H1 (cell line): Measurements from ENCODE around the gene THAP11. TPM values are rescaled to one million over a fixed set of nuclear protein-coding genes. Genes with fewer than 3 reads are reported as not detected.

Source experiments
- CTCF ChIA-PET: fragments of 300-600 bp; sonication (Branson Sonifier 250); formaldehyde crosslinking; loops from one replicate; lab custom pipeline; 2021; ENCODE audit not compliant: partially characterized antibody; lab: Charles Lee
- POLR2A ChIA-PET: fragments of 300-600 bp; sonication (Branson Sonifier 250); formaldehyde crosslinking; loops from one replicate; lab custom pipeline; 2021; ENCODE audit warnings: inconsistent platforms; ENCODE audit not compliant: partially characterized antibody; lab: Charles Lee
- DNase-seq, 2 experiments: peaks; one replicate each; pipeline versions ENCODE4 v3.0.0 to v3.0.0-alpha.2; 2010 to 2022; ENCODE audit warnings: low spot score in 2 of 2, low read depth in 1 of 2, mixed read lengths in 1 of 2
- FAIRE-seq: peaks from 2 replicates; lab custom pipeline; 2011; peaks lifted over from hg19 to GRCh38; lab: Jason Lieb, UNC
- H2AFZ ChIP-seq: 2 replicates; pipeline ENCODE4 v1.8.1; 2012; ENCODE audit warnings: low read length, inconsistent platforms
- H2AK5ac ChIP-seq: 2 replicates; pipeline ENCODE4 v1.6.1; 2013; ENCODE audit warnings: low read depth, low read length
- H2BK120ac ChIP-seq: replicated peaks from 2 replicates; pipeline ENCODE3; 2013; ENCODE audit warnings: low read depth, low read length, inconsistent platforms
- H2BK12ac ChIP-seq: 2 replicates; pipeline ENCODE4 v1.6.1; 2013; ENCODE audit warnings: low read depth, low read length
- H2BK15ac ChIP-seq: 2 replicates; pipeline ENCODE4 v1.6.1; 2013; ENCODE audit warnings: low read length
- H2BK20ac ChIP-seq: 2 replicates; pipeline ENCODE4 v1.6.1; 2013; ENCODE audit warnings: low read length
- H2BK5ac ChIP-seq: 2 replicates; pipeline ENCODE4 v1.6.1; 2013; ENCODE audit warnings: low read depth, low read length
- H3K14ac ChIP-seq: 2 replicates; pipeline ENCODE4 v1.6.1; 2013; ENCODE audit warnings: inconsistent platforms; ENCODE audit not compliant: insufficient read length
- H3K18ac ChIP-seq: 2 replicates; pipeline ENCODE4 v1.6.1; 2013; ENCODE audit warnings: low read length; ENCODE audit errors: extremely low read depth
- H3K23ac ChIP-seq: 2 replicates; pipeline ENCODE4 v1.6.1; 2013; ENCODE audit warnings: inconsistent platforms; ENCODE audit not compliant: insufficient read length
- H3K23me2 ChIP-seq: 2 replicates; pipeline ENCODE4 v1.6.1; 2013; ENCODE audit warnings: low read depth, low read length
- H3K27ac ChIP-seq: 2 replicates; pipeline ENCODE4 v1.6.1; 2011; ENCODE audit warnings: low read depth, low read length, inconsistent platforms
- H3K27me3 ChIP-seq, 4 experiments: replicated peaks in 1 of 4; 1 replicate in 1 of 4; 2 replicates in 3 of 4; pipeline versions ENCODE4 v1.6.1 to v1.8.1; 2011 to 2013; ENCODE audit warnings: low read length in 3 of 4, mild to moderate bottlenecking in 3 of 4, inconsistent platforms in 2 of 4, mixed read lengths in 2 of 4, moderate library complexity in 1 of 4; ENCODE audit not compliant: control insufficient read depth in 3 of 4, insufficient read depth in 3 of 4; ENCODE audit errors: extremely low read depth in 1 of 4
- H3K36me3 ChIP-seq, 4 experiments: 2 replicates each; pipeline versions ENCODE4 v1.6.1 to v1.8.1; 2011 to 2013; ENCODE audit warnings: mild to moderate bottlenecking in 4 of 4, low read length in 3 of 4, moderate library complexity in 2 of 4, control low read depth in 1 of 4, inconsistent platforms in 1 of 4; ENCODE audit not compliant: insufficient read depth in 4 of 4, control insufficient read depth in 2 of 4
- H3K4ac ChIP-seq: replicated peaks from 2 replicates; pipeline ENCODE3; 2013; ENCODE audit warnings: low read length, low read depth, mixed read lengths, inconsistent platforms; ENCODE audit not compliant: insufficient read length
- H3K4me1 ChIP-seq, 4 experiments: replicated peaks in 1 of 4; 1 replicate in 1 of 4; 2 replicates in 3 of 4; pipeline versions ENCODE4 v1.6.1 to v1.8.1; 2011 to 2013; ENCODE audit warnings: low read length in 3 of 4, inconsistent platforms in 2 of 4, mixed read lengths in 1 of 4; ENCODE audit not compliant: insufficient read depth in 4 of 4, control insufficient read depth in 3 of 4
- H3K4me2 ChIP-seq, 2 experiments: 2 replicates each; pipeline versions ENCODE4 v1.6.1 to v1.8.1; 2011 to 2013; ENCODE audit warnings: low read depth in 2 of 2, low read length in 2 of 2, control low read depth in 1 of 2, inconsistent platforms in 1 of 2, mild to moderate bottlenecking in 1 of 2; ENCODE audit not compliant: insufficient read depth in 1 of 2
- H3K4me3 ChIP-seq, 4 experiments: fragments of 200-600, 300-600 bp in 1 of 4; sonication (generic), shearing (Covaris generic), sonication (Bioruptor Twin) in 1 of 4; 2 replicates each; pipeline versions ENCODE4 v1.5.1 to v1.8.1; 2011 to 2016; ENCODE audit warnings: low read length in 4 of 4, low read depth in 3 of 4, control low read depth in 2 of 4, inconsistent platforms in 2 of 4, mild to moderate bottlenecking in 2 of 4, mixed read lengths in 1 of 4, moderate library complexity in 1 of 4; ENCODE audit not compliant: insufficient read depth in 2 of 4; ENCODE audit errors: extremely low read depth in 1 of 4
- H3K56ac ChIP-seq: replicated peaks from 2 replicates; pipeline ENCODE3; 2013; ENCODE audit warnings: low read depth, mild to moderate bottlenecking, mixed read lengths, low read length, inconsistent platforms; ENCODE audit not compliant: insufficient read length
- H3K79me1 ChIP-seq: 2 replicates; pipeline ENCODE4 v1.6.1; 2013; ENCODE audit warnings: low read depth, low read length, control low read depth
- H3K79me2 ChIP-seq, 2 experiments: 2 replicates each; pipeline versions ENCODE4 v1.6.1 to v1.8.1; 2012 to 2013; ENCODE audit warnings: low read length in 2 of 2, mild to moderate bottlenecking in 2 of 2, inconsistent platforms in 1 of 2; ENCODE audit not compliant: insufficient read depth in 2 of 2, control insufficient read depth in 1 of 2
- H3K9ac ChIP-seq, 4 experiments: replicated peaks in 1 of 4; 1 replicate in 1 of 4; 2 replicates in 3 of 4; pipeline versions ENCODE4 v1.6.1 to v1.8.1; 2011 to 2013; ENCODE audit warnings: low read depth in 3 of 4, low read length in 3 of 4, control low read depth in 2 of 4, mild to moderate bottlenecking in 2 of 4, moderate library complexity in 2 of 4, inconsistent platforms in 1 of 4; ENCODE audit errors: extremely low read depth in 1 of 4
- H3K9me3 ChIP-seq, 2 experiments: 2 replicates each; pipeline versions ENCODE4 v1.6.1 to v1.8.1; 2012 to 2013; ENCODE audit warnings: mild to moderate bottlenecking in 2 of 2, moderate library complexity in 2 of 2, control low read depth in 1 of 2, inconsistent platforms in 1 of 2, low read depth in 1 of 2, low read length in 1 of 2, mixed read lengths in 1 of 2; ENCODE audit not compliant: insufficient read depth in 2 of 2
- H4K20me1 ChIP-seq, 2 experiments: replicated peaks in 1 of 2; 2 replicates each; pipeline versions ENCODE3 to v1.8.1; 2011 to 2013; ENCODE audit warnings: inconsistent platforms in 2 of 2, low read length in 2 of 2, mild to moderate bottlenecking in 1 of 2; ENCODE audit not compliant: insufficient read depth in 2 of 2, control insufficient read depth in 1 of 2
- H4K5ac ChIP-seq: 2 replicates; pipeline ENCODE4 v1.6.1; 2013; ENCODE audit warnings: low read length, low read depth, mixed read lengths, inconsistent platforms; ENCODE audit not compliant: insufficient read length
- H4K8ac ChIP-seq: 2 replicates; pipeline ENCODE4 v1.8.0; 2013; ENCODE audit warnings: mild to moderate bottlenecking, moderate library complexity, low read length, inconsistent platforms; ENCODE audit not compliant: insufficient read depth; ENCODE audit errors: extremely low read depth
- H4K91ac ChIP-seq: replicated peaks from 2 replicates; pipeline ENCODE3; 2013; ENCODE audit warnings: low read length, mixed read lengths, inconsistent platforms; ENCODE audit not compliant: insufficient read length
- ATF3 ChIP-seq: IDR thresholded peaks from 2 replicates; pipeline ENCODE4 v1.6.1; 2011; ENCODE audit warnings: low read depth, mild to moderate bottlenecking, low read length; ENCODE audit not compliant: insufficient read depth
- CBX8 ChIP-seq: fragments of 300-800, 300-1000 bp; sonication (generic); IDR thresholded peaks from 2 replicates; pipeline ENCODE4 v1.7.1; 2016; ENCODE audit warnings: low read depth, low read length, borderline replicate concordance
- CEBPB ChIP-seq: IDR thresholded peaks from 2 replicates; pipeline ENCODE4 v1.6.1; 2012; ENCODE audit warnings: low read depth, low read length
- CTBP2 ChIP-seq: IDR thresholded peaks from 2 replicates; pipeline ENCODE4 v1.7.0; 2011; ENCODE audit warnings: borderline replicate concordance, mild to moderate bottlenecking, moderate library complexity, mixed read lengths, low read length; ENCODE audit not compliant: insufficient read depth, insufficient read length
- GTF2F1 ChIP-seq: IDR thresholded peaks from 2 replicates; pipeline ENCODE4 v1.6.1; 2012; ENCODE audit warnings: low read depth, low read length, improper control_type of control experiment, borderline replicate concordance
- HDAC6 ChIP-seq: IDR thresholded peaks from one replicate; pipeline ENCODE4 v1.7.1; 2012; ENCODE audit warnings: low read depth, mild to moderate bottlenecking, inconsistent platforms, low read length, moderate library complexity
- JUN ChIP-seq: IDR thresholded peaks from 2 replicates; pipeline ENCODE4 v1.6.1; 2011; ENCODE audit warnings: low read depth, mild to moderate bottlenecking, improper control_type of control experiment, low read length
- POU5F1 ChIP-seq: IDR thresholded peaks from 2 replicates; pipeline ENCODE4 v1.6.1; 2011; ENCODE audit warnings: low read depth, mild to moderate bottlenecking, low read length, moderate library complexity
- RFX5 ChIP-seq: IDR thresholded peaks from 2 replicates; pipeline ENCODE4 v1.6.1; 2011; ENCODE audit warnings: low read depth, low read length, improper control_type of control experiment, borderline replicate concordance
- SIN3A ChIP-seq, 2 experiments: IDR thresholded peaks in 1 of 2; conservative IDR thresholded peaks in 1 of 2; 2 replicates each; pipeline ENCODE4 v1.6.1; 2011 to 2012; ENCODE audit warnings: low read length in 2 of 2, improper control_type of control experiment in 1 of 2, low read depth in 1 of 2, mild to moderate bottlenecking in 1 of 2
- SP1 ChIP-seq: IDR thresholded peaks from 2 replicates; pipeline ENCODE4 v1.6.1; 2011; ENCODE audit warnings: low read depth, low read length
- SP4 ChIP-seq: IDR thresholded peaks from 2 replicates; pipeline ENCODE4 v1.6.1; 2012; ENCODE audit warnings: low read length, inconsistent platforms
- SRF ChIP-seq: IDR thresholded peaks from 2 replicates; pipeline ENCODE4 v1.6.1; 2011; ENCODE audit warnings: mild to moderate bottlenecking, low read depth, low read length, moderate library complexity
- WGBS, 2 experiments: shearing (Covaris generic) in 1 of 2; methylation state at CpG; one replicate each; pipeline versions ENCODE4 v1.1.6 to v1.1.7; 2013 to 2015; ENCODE audit warnings: low lambda C conversion rate in 2 of 2, mixed read lengths in 2 of 2, inconsistent platforms in 1 of 2, low coverage in 1 of 2, missing lambda C conversion rate in 1 of 2; ENCODE audit not compliant: insufficient replicate concordance in 2 of 2, insufficient coverage in 1 of 2, insufficient read length in 1 of 2; ENCODE audit errors: extremely low coverage in 1 of 2, missing lambda C conversion rate in 1 of 2; 5-methylcytosine and 5-hydroxymethylcytosine counted together
- polyA plus RNA-seq, 7 experiments: library from polyadenylated mRNA; depleted of rRNA in 3 of 7; stranded (reverse) in 5 of 7; unstranded in 2 of 7; fragments of >200 nt in 5 of 7; fragments of 200-250 nt in 2 of 7; gene quantifications; 1 replicate in 5 of 7; 2 replicates in 1 of 7; 4 replicates in 1 of 7; pipeline versions ENCODE4 v1.2.1 to v1.2.3, GENCODE V29; 2011 to 2013; ENCODE audit warnings: missing spikeins in 2 of 7, mixed read lengths in 2 of 7
- total RNA-seq: library from RNA; stranded (reverse); fragmentation: NEBNext Ultra II Directional; extraction: Animal tissue kit (Norgen Biotek cat#: 25700); gene quantifications from 2 replicates; pipeline ENCODE4 v1.2.1, GENCODE V29; 2021

The THAP11 gene
- total and polyA plus RNA-seq, 2 of the 8 experiments (the other 6 are each of a cell fraction or from before 2014, with no cell fraction given) = 50.8 to 54.8 TPM

DNA sequence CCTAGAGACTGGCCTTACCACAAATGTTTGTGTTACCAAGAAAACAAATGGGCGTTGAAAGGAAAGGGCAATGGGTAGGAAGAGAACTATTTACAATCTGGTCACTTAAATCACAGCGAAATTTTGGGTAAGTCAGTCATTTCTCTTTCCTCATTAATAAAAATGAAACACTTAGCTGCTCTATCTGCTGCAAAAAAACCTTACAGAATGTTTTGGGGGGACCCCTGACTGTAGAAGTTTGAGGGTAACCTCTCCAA, 3.9 kb downstream of the THAP11 start:
- no peak overlapping the region for H2AFZ ChIP-seq
- no peak for FAIRE-seq
- H3K79me1 ChIP-seq = peaks cover 14% of the 10 kb centered on the region
- peaks cover 19 to 24% of the 10 kb centered on the region in 2 experiments for H4K20me1 ChIP-seq
- H2BK20ac ChIP-seq = no peak overlapping the region
- peak overlapping the region; percentile 35 to 75 (median 68); a peak in 6 of 7 replicates for H3K9ac ChIP-seq
- peak overlapping the region; percentile 82 for H4K5ac ChIP-seq
- H3K4me1 ChIP-seq = peaks cover 8 to 32% (median 17%) of the 10 kb centered on the region in 4 experiments
- WGBS, 2 experiments = 33% methylated on average over 2 of the region's 2 CpGs; no CpG with 5 or more reads in 1 of the 2 experiments
- no peak for DNase-seq
- H3K4me3 ChIP-seq = peak overlapping the region; percentile 56 to 92 (median 79)
- no peak overlapping the region for H3K4ac ChIP-seq
- 0 out of 2 replicates have a peak overlapping the region, but pooled peaks have one; percentile 61 for H2AK5ac ChIP-seq
- H3K56ac ChIP-seq = peak overlapping the region; percentile 83
- ChIA-PET CTCF (interaction anchor here (0.6 to 10.2 kb wide), 13 partner anchors 10 to 183 kb away, joined by 3 to 123 read pairs (median 4); no protein-coding TSS in a partner anchor), POLR2A (interaction anchor here (0.6 to 11.7 kb wide), 13 partner anchors 9 to 90 kb away, joined by 3 to 100 read pairs (median 5); partner anchors contain the start of genes EDC4, PSKH1, RANBP10 and TSNAXIP1)
- H3K36me3 ChIP-seq = peaks cover 0 to 4% (median 0%) of the 10 kb centered on the region in 4 experiments; a peak in 2 of 8 replicates
- H3K27ac ChIP-seq = peak overlapping the region; percentile 80
- no peaks in the 10 kb centered on the region for H3K9me3 ChIP-seq
- peaks cover 22% of the 10 kb centered on the region for H3K23me2 ChIP-seq
- peak overlapping the region; percentile 40 for H2BK120ac ChIP-seq
- peak overlapping the region; percentile 75; the same call in 1 of the 2 replicates for H2BK5ac ChIP-seq
- no peak overlapping the region for H3K23ac ChIP-seq
- no peak overlapping the region for H2BK12ac ChIP-seq
- peak overlapping the region; percentile 90 to 94 for H3K4me2 ChIP-seq
- H3K14ac ChIP-seq = no peak overlapping the region
- H3K27me3 ChIP-seq = no peaks in the 10 kb centered on the region
- peaks cover 16 to 62% of the 10 kb centered on the region in 2 experiments for H3K79me2 ChIP-seq
- peak overlapping the region; percentile 93 for H3K18ac ChIP-seq
- H4K91ac ChIP-seq = peak overlapping the region; percentile 52
- H4K8ac ChIP-seq = peak overlapping the region; percentile 35; the same call in 1 of the 2 replicates
- H2BK15ac ChIP-seq = no peak overlapping the region
- TF ChIP-seq CTBP2 = no peak
- no peak for TF ChIP-seq HDAC6
- TF ChIP-seq JUN = no peak
- no peak for TF ChIP-seq POU5F1
- no peak for TF ChIP-seq ATF3
- no peak for TF ChIP-seq RFX5
- TF ChIP-seq CBX8 = no peak
- TF ChIP-seq SIN3A (conservative IDR thresholded peaks at IDR 0.05 in 1 of 2, IDR thresholded peaks at IDR 0.05 in 1 of 2; ENCODE audit: low read depth in 1 of 2, low read length in 2 of 2) = no peak
- no peak for TF ChIP-seq GTF2F1
- TF ChIP-seq SRF = no peak
- no peak for TF ChIP-seq SP1
- TF ChIP-seq SP4 = no peak
- TF ChIP-seq CEBPB = no peak
